BE2C (cell line): Measurements from ENCODE around the gene WASHC4.

Source experiments
- DNase-seq: peaks from one replicate; pipeline ENCODE4 v3.0.0-alpha.2; 2020
- H3K27me3 ChIP-seq: fragments of 250-450 bp; sonication (Bioruptor Pico); 2 replicates; pipeline ENCODE4 v1.5.1; 2020; ENCODE audit warnings: mild to moderate bottlenecking
- H3K36me3 ChIP-seq: fragments of 250-450 bp; sonication (Bioruptor Pico); 2 replicates; pipeline ENCODE4 v1.5.1; 2020; ENCODE audit warnings: mild to moderate bottlenecking
- H3K4me1 ChIP-seq: fragments of 250-450 bp; sonication (Bioruptor Pico); 2 replicates; pipeline ENCODE4 v1.5.1; 2020
- H3K4me3 ChIP-seq: 2 replicates; pipeline ENCODE4 v1.5.1; 2011; ENCODE audit warnings: low read depth, low read length
- H3K9me3 ChIP-seq: fragments of 250-450 bp; sonication (Bioruptor Pico); 2 replicates; pipeline ENCODE4 v1.5.1; 2020
- CTCF ChIP-seq: IDR thresholded peaks from 2 replicates; pipeline ENCODE4 v1.5.1; 2012; ENCODE audit warnings: mild to moderate bottlenecking, low read depth, low read length

WASHC4 gene

GRCh38 chr12:105164068-105164467 is 56.5 kb downstream of the WASHC4 start:
- H3K4me3 ChIP-seq, result no peak overlapping the region
- H3K4me1 ChIP-seq, result no peaks in the 10 kb centered on the region
- no peak for DNase-seq
- H3K9me3 ChIP-seq, result no peaks in the 10 kb centered on the region
- H3K36me3 ChIP-seq, result peaks cover 61% of the 10 kb centered on the region
- H3K27me3 ChIP-seq, result no peaks in the 10 kb centered on the region
- TF ChIP-seq CTCF, result no peak

GRCh38 chr12:105166736-105167135 is 59.2 kb downstream of the WASHC4 start:
- TF ChIP-seq CTCF, result no peak
- peaks cover 38% of the 10 kb centered on the region for H3K36me3 ChIP-seq
- H3K27me3 ChIP-seq, result no peaks in the 10 kb centered on the region
- H3K4me1 ChIP-seq, result no peaks in the 10 kb centered on the region
- no peaks in the 10 kb centered on the region for H3K9me3 ChIP-seq
- DNase-seq, result no peak
- no peak overlapping the region for H3K4me3 ChIP-seq

GRCh38 chr12:105167346-105167745 is 59.8 kb downstream of the WASHC4 start:
- H3K36me3 ChIP-seq, result peaks cover 35% of the 10 kb centered on the region
- no peaks in the 10 kb centered on the region for H3K9me3 ChIP-seq
- DNase-seq, result no peak
- no peaks in the 10 kb centered on the region for H3K27me3 ChIP-seq
- TF ChIP-seq CTCF, result no peak
- no peak overlapping the region for H3K4me3 ChIP-seq
- no peaks in the 10 kb centered on the region for H3K4me1 ChIP-seq

- no peak for DNase-seq
- peaks cover 31% of the 10 kb centered on the region for H3K36me3 ChIP-seq
- H3K4me1 ChIP-seq, result no peaks in the 10 kb centered on the region
- no peaks in the 10 kb centered on the region for H3K9me3 ChIP-seq
- no peak for TF ChIP-seq CTCF
- no peak overlapping the region for H3K4me3 ChIP-seq
- H3K27me3 ChIP-seq, result no peaks in the 10 kb centered on the region
Observed at GRCh38 chr12:105168006-105168405, 60.5 kb downstream of the WASHC4 start.

- Histone ChIP-seq H3K9me3 (no peaks in the 10 kb centered on the region), H3K36me3 (peaks cover 14% of the 10 kb centered on the region), H3K4me3 (no peak overlapping the region), H3K4me1 (no peaks in the 10 kb centered on the region), H3K27me3 (no peaks in the 10 kb centered on the region)
- no peak for TF ChIP-seq CTCF
- DNase-seq, result no peak
Observed at GRCh38 chr12:105170139-105170538, 62.6 kb downstream of the WASHC4 start.

GRCh38 chr12:105171691-105172436 is 64.3 kb downstream of the WASHC4 start:
- H3K4me3 ChIP-seq, result no peak overlapping the region
- DNase-seq, result no peak
- TF ChIP-seq CTCF, result no peak
- no peaks in the 10 kb centered on the region for H3K27me3 ChIP-seq
- peaks cover 5% of the 10 kb centered on the region for H3K36me3 ChIP-seq
- H3K9me3 ChIP-seq, result no peaks in the 10 kb centered on the region
- H3K4me1 ChIP-seq, result no peaks in the 10 kb centered on the region
